Gastrocnemius medialis (tissue), 4 donors: ENCODE results near the gene IQCK. TPM values are rescaled to one million over a fixed set of nuclear protein-coding genes. Genes with fewer than 3 reads are reported as not detected.

Source experiments
- ATAC-seq, 2 donors: fragments of 150-250 bp; one replicate each; pipeline ENCODE4 v1.9.1; 2016
- DNase-seq, 2 donors: peaks; one replicate each; pipeline ENCODE4 v3.0.0-alpha.2; 2019
- H3K27ac ChIP-seq, 4 donors: fragments of 200-600 bp; sonication (generic); 1 replicate in 1 of 4; 2 replicates in 3 of 4; pipeline ENCODE4 v1.5.1; 2016 to 2018; ENCODE audit warnings: mild to moderate bottlenecking in 2 of 4, moderate library complexity in 1 of 4
- H3K27me3 ChIP-seq, 3 donors: fragments of 200-600 bp; sonication (generic) in 2 of 3; 1 replicate in 1 of 3; 2 replicates in 2 of 3; pipeline versions ENCODE4 v1.5.1 to v1.6.0; 2016 to 2019; ENCODE audit warnings: mild to moderate bottlenecking in 1 of 3, moderate library complexity in 1 of 3
- H3K36me3 ChIP-seq, 2 donors: fragments of 200-600 bp; sonication (generic) in 1 of 2; one replicate each; pipeline ENCODE4 v1.5.1; 2017 to 2018
- H3K4me1 ChIP-seq, 2 donors: fragments of 200-600 bp; sonication (generic) in 1 of 2; one replicate each; pipeline ENCODE4 v1.5.1; 2016 to 2017; ENCODE audit warnings: mild to moderate bottlenecking in 2 of 2
- H3K4me3 ChIP-seq, 4 donors: fragments of 200-600 bp; sonication (generic) in 3 of 4; 1 replicate in 1 of 4; 2 replicates in 3 of 4; pipeline ENCODE4 v1.5.1; 2016 to 2019; ENCODE audit warnings: mild to moderate bottlenecking in 2 of 4
- H3K9me3 ChIP-seq, 3 donors: fragments of 200-600 bp; sonication (generic) in 2 of 3; 1 replicate in 1 of 3; 2 replicates in 2 of 3; pipeline ENCODE4 v1.5.1; 2016 to 2019
- POLR2A ChIP-seq, 2 donors: fragments of 450-650 bp; IDR thresholded peaks; one replicate each; pipeline ENCODE4 v1.6.1; 2017; ENCODE audit warnings: antibody characterized with exemption in 2 of 2, mild to moderate bottlenecking in 2 of 2, moderate library complexity in 2 of 2
- in situ Hi-C, 4 donors: fragments of 200-750 bp; cut with MboI; loops; one replicate each; pipeline versions ENCODE4 v1.15.0 to v1.8.0; 2017; ENCODE audit warnings: low sequenced_read_pairs in 4 of 4
- intact Hi-C: fragments of 100-400 bp; cut with DNase I; formaldehyde crosslinking; loops from one replicate; pipeline ENCODE4 v1.15.1; 2023; ENCODE audit warnings: low total_unique reads
- total RNA-seq, 4 donors: library from RNA; depleted of rRNA; stranded (reverse); fragments of >200 nt; gene quantifications; one replicate each; pipeline versions ENCODE4 v1.1.0 to v1.2.3, GENCODE V29; 2016
- TF ChIP-seq, protein P1 (sequence below), 5 experiments: fragments of 450-650 bp in 3 of 5; fragments of 200-600 bp in 2 of 5; sonication (generic) in 2 of 5; IDR thresholded peaks in 4 of 5; conservative IDR thresholded peaks in 1 of 5; 1 replicate in 4 of 5; 2 replicates in 1 of 5; pipeline ENCODE4 v1.5.1; 2016 to 2019; ENCODE audit warnings: antibody characterized with exemption in 5 of 5, mild to moderate bottlenecking in 3 of 5, moderate library complexity in 3 of 5

IQCK gene
- total RNA-seq, 4 donors from 2014 or later, result 8.3 to 17.3 (median 9.4) TPM

- H3K27ac ChIP-seq, result no peak overlapping the region
- DNase-seq (no peak), ATAC-seq (no peak)
- in situ Hi-C loops (no loop called here), intact Hi-C loops (no loop called here)
- no peak for TF ChIP-seq POLR2A (IDR thresholded peaks at IDR 0.05)
- TF ChIP-seq, protein P1, sequence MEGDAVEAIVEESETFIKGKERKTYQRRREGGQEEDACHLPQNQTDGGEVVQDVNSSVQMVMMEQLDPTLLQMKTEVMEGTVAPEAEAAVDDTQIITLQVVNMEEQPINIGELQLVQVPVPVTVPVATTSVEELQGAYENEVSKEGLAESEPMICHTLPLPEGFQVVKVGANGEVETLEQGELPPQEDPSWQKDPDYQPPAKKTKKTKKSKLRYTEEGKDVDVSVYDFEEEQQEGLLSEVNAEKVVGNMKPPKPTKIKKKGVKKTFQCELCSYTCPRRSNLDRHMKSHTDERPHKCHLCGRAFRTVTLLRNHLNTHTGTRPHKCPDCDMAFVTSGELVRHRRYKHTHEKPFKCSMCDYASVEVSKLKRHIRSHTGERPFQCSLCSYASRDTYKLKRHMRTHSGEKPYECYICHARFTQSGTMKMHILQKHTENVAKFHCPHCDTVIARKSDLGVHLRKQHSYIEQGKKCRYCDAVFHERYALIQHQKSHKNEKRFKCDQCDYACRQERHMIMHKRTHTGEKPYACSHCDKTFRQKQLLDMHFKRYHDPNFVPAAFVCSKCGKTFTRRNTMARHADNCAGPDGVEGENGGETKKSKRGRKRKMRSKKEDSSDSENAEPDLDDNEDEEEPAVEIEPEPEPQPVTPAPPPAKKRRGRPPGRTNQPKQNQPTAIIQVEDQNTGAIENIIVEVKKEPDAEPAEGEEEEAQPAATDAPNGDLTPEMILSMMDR (IDR thresholded peaks at IDR 0.05 in 4 of 5, conservative IDR thresholded peaks at IDR 0.05 in 1 of 5), result no peak
- no peaks in the 10 kb centered on the region for H3K9me3 ChIP-seq
- H3K4me1 ChIP-seq, result peaks cover 7 to 13% of the 10 kb centered on the region in 2 donors
- no peaks in the 10 kb centered on the region for H3K36me3 ChIP-seq
- no peaks in the 10 kb centered on the region for H3K27me3 ChIP-seq
- H3K4me3 ChIP-seq, result no peak overlapping the region
These were observed 39.0 kb downstream of the IQCK start for GRCh38 chr16:19757026-19757425.

- ATAC-seq (no peak), DNase-seq (no peak)
- Histone ChIP-seq H3K9me3 (no peaks in the 10 kb centered on the region), H3K27ac (no peak overlapping the region), H3K4me3 (no peak overlapping the region), H3K27me3 (no peaks in the 10 kb centered on the region), H3K36me3 (no peaks in the 10 kb centered on the region), H3K4me1 (peaks cover 5 to 6% of the 10 kb centered on the region in 2 donors)
- in situ Hi-C loops, result no loop called here
- intact Hi-C loops, result no loop called here
- no peak for TF ChIP-seq POLR2A (IDR thresholded peaks at IDR 0.05)
- TF ChIP-seq, protein P1 (IDR thresholded peaks at IDR 0.05 in 4 of 5, conservative IDR thresholded peaks at IDR 0.05 in 1 of 5), result no peak
These were observed 39.9 kb downstream of the IQCK start for GRCh38 chr16:19757762-19758595.

DNA sequence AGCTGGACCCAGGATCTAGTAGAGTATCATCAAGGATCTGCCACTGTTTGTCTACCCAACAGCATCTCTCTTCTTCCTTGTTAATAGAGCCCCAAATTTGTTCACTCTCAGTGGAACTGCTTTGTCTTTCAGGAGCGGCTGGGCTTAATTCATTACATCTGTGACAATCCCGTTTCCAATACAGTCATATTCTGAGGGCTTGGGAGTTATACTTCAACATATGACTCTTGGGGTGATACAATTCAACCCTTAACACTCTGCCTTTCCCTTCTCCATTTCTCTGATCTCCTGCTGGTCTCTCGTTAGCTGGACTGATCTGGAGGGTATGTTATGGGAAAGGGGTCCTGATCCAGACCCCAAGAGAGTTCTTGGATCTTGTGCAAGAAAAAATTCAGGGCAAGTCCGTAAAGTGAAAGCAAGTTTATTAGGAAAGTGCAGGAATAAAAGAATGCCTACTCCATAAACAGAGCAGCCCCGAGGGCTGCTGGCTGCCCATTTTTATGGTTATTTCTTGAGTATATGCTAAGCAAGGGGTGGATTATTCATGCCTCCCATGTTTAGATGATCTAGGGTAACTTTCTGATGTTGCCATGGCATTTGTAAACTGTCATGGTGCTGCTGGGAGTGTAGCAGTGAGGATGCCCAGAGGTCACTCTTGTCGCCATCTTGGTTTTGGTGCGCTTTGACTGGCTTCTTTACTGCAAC, 42.4 kb downstream of the IQCK start:
- no peaks in the 10 kb centered on the region for H3K9me3 ChIP-seq
- DNase-seq (no peak), ATAC-seq (no peak)
- H3K27ac ChIP-seq, result no peak overlapping the region
- TF ChIP-seq, protein P1 (IDR thresholded peaks at IDR 0.05 in 4 of 5, conservative IDR thresholded peaks at IDR 0.05 in 1 of 5), result no peak
- no peak for TF ChIP-seq POLR2A (IDR thresholded peaks at IDR 0.05)
- in situ Hi-C loops (no loop called here), intact Hi-C loops (no loop called here)
- no peaks in the 10 kb centered on the region for H3K36me3 ChIP-seq
- peaks cover under 1 to 8% of the 10 kb centered on the region in 2 donors for H3K4me1 ChIP-seq
- H3K27me3 ChIP-seq, result no peaks in the 10 kb centered on the region
- H3K4me3 ChIP-seq, result no peak overlapping the region

DNA sequence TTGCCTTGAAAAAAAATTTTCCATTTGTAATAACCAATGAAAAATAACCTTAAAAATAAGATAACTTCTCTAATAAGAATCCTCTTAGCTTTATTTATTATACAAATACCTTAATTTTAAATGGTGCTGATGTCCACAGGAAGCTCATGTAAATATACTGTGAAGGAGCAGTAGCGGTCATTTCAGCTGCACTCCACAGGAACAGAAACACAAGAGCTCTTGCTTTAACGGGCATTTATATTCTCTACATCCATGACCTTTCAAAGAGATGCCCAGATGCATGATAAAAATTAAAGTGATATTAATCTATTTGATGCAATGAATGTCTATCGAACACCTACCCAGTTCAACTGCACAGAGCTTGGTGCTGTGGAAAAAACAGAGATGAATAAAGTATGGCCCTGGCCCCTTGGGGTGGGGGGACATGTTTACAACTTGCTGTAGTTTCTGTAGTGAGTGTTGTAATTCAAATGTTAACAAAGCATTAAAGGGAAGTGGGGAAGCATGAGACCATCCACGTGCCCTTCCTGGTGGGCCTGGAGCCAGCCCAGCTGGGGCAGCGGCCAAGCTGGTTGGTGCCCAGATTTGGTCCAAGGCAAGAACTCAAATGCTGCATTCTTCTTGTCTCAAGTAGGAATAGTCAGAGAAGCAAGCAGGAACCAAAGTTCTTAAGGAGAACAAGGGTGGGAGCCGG, 47.9 kb downstream of the IQCK start:
- Histone ChIP-seq H3K36me3 (no peaks in the 10 kb centered on the region), H3K9me3 (no peaks in the 10 kb centered on the region), H3K4me3 (no peak overlapping the region), H3K27me3 (no peaks in the 10 kb centered on the region), H3K27ac (no peak overlapping the region), H3K4me1 (peaks cover 0 to 8% of the 10 kb centered on the region in 2 donors)
- no peak for TF ChIP-seq POLR2A (IDR thresholded peaks at IDR 0.05)
- TF ChIP-seq, protein P1 (IDR thresholded peaks at IDR 0.05 in 4 of 5, conservative IDR thresholded peaks at IDR 0.05 in 1 of 5), result no peak
- DNase-seq (peak; percentile 8 to 37), ATAC-seq (no peak)
- in situ Hi-C loops, result no loop called here
- intact Hi-C loops, result no loop called here
